HFFc6 (cell line): ENCODE data around the gene NR3C2. TPM values are rescaled to one million over a fixed set of nuclear protein-coding genes. Genes with fewer than 3 reads are reported as not detected.

Experiments used
- DNase-seq: peaks from one replicate; pipeline ENCODE4 v3.0.0-alpha.2; 2018
- H3K27ac Mint-ChIP-seq: 2 replicates; pipeline ENCODE4 v1.8.0; 2020; ENCODE audit warnings: mild to moderate bottlenecking, mixed read lengths
- H3K27me3 Mint-ChIP-seq: 2 replicates; pipeline ENCODE4 v1.8.0; 2021; ENCODE audit warnings: mild to moderate bottlenecking, moderate library complexity, mixed read lengths; ENCODE audit not compliant: insufficient read depth
- H3K36me3 Mint-ChIP-seq: 2 replicates; pipeline ENCODE4 v1.8.0; 2021; ENCODE audit warnings: low read depth, mixed read lengths
- H3K4me1 Mint-ChIP-seq: 2 replicates; pipeline ENCODE4 v1.8.0; 2020; ENCODE audit warnings: low read depth, mixed read lengths
- H3K4me3 Mint-ChIP-seq: 2 replicates; pipeline ENCODE4 v1.8.0; 2020; ENCODE audit warnings: mild to moderate bottlenecking, moderate library complexity, mixed read lengths
- H3K9me3 Mint-ChIP-seq: 2 replicates; pipeline ENCODE4 v1.8.0; 2020; ENCODE audit warnings: mild to moderate bottlenecking, mixed read lengths
- CTCF ChIP-seq: fragments of 200-600 bp; sonication (generic); IDR thresholded peaks from 2 replicates; pipeline ENCODE4 v1.5.0; 2021; ENCODE audit warnings: antibody characterized with exemption, mild to moderate bottlenecking
- total RNA-seq, 6 experiments: library from RNA; stranded (reverse); fragmentation: NEBNext Ultra II Directional; extraction: Animal tissue kit (Norgen Biotek cat#: 25700); gene quantifications; 2 replicates in 1 of 6; 3 replicates in 5 of 6; pipeline ENCODE4 v1.2.3, GENCODE V29; 2021

NR3C2 gene
- total RNA-seq, 6 experiments from 2014 or later: 0.07 to 0.26 (median 0.11) TPM

DNA sequence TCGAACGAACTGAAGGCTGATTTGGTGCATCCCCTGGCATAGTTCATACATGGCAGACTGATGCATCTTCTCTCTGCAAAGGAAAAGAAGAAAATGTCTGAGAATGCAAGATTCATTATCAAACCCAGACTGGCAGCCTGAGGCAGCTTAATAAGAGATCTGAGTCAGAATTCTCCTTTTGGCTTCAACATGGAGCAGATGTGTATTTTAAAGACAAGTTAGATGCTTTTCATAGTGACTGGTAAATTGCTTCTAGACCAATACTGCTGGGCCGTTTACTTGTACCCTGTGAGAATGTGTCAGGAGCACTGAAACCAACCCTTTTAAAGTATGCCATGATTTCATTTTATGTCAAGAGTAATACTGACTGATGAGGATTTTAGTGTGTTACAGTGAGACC lies 322.0 kb downstream of the NR3C2 start:
- no peak for TF ChIP-seq CTCF
- peaks cover 22% of the 10 kb centered on the region for H3K9me3 Mint-ChIP-seq
- DNase-seq: no peak
- H3K27ac Mint-ChIP-seq: no peak overlapping the region
- H3K4me1 Mint-ChIP-seq: no peaks in the 10 kb centered on the region
- H3K4me3 Mint-ChIP-seq: no peak overlapping the region
- 0 out of 2 replicates have a peak, but pooled peaks cover 4% of the 10 kb centered on the region for H3K36me3 Mint-ChIP-seq
- H3K27me3 Mint-ChIP-seq: peaks cover 8% of the 10 kb centered on the region

GRCh38 chr4:148118633-148119032 lies 323.6 kb downstream of the NR3C2 start:
- no peak for DNase-seq
- H3K4me1 Mint-ChIP-seq: no peaks in the 10 kb centered on the region
- no peak for TF ChIP-seq CTCF

GRCh38 chr4:148118179-148118578 lies 324.0 kb downstream of the NR3C2 start:
- no peaks in the 10 kb centered on the region for H3K4me1 Mint-ChIP-seq
- no peak overlapping the region for H3K27ac Mint-ChIP-seq
- peaks cover 5% of the 10 kb centered on the region for H3K27me3 Mint-ChIP-seq
- no peak for DNase-seq
- H3K4me3 Mint-ChIP-seq: no peak overlapping the region
- no peak for TF ChIP-seq CTCF
- no peaks in the 10 kb centered on the region for H3K36me3 Mint-ChIP-seq
- peaks cover 4% of the 10 kb centered on the region for H3K9me3 Mint-ChIP-seq

More at GRCh38 chr4:148118633-148119032, 323.6 kb downstream of the NR3C2 start:
- Mint-ChIP-seq H3K4me3 (no peak overlapping the region), H3K27ac (no peak overlapping the region), H3K9me3 (peaks cover 8% of the 10 kb centered on the region), H3K27me3 (peaks cover 8% of the 10 kb centered on the region), H3K36me3 (0 out of 2 replicates have a peak, but pooled peaks cover 2% of the 10 kb centered on the region)

- TF ChIP-seq CTCF: no peak
- H3K36me3 Mint-ChIP-seq: no peaks in the 10 kb centered on the region
- no peak for DNase-seq
- no peak overlapping the region for H3K27ac Mint-ChIP-seq
- H3K4me1 Mint-ChIP-seq: no peaks in the 10 kb centered on the region; the same call in 1 of the 2 replicates
- no peaks in the 10 kb centered on the region for H3K9me3 Mint-ChIP-seq
- H3K27me3 Mint-ChIP-seq: peaks cover 5% of the 10 kb centered on the region
- H3K4me3 Mint-ChIP-seq: no peak overlapping the region
Observed at GRCh38 chr4:148116969-148117368, 325.2 kb downstream of the NR3C2 start.

GRCh38 chr4:148116264-148116663 lies 325.9 kb downstream of the NR3C2 start:
- no peaks in the 10 kb centered on the region for H3K9me3 Mint-ChIP-seq
- no peak overlapping the region for H3K27ac Mint-ChIP-seq
- H3K27me3 Mint-ChIP-seq: peaks cover 5% of the 10 kb centered on the region
- H3K4me3 Mint-ChIP-seq: no peak overlapping the region
- no peaks in the 10 kb centered on the region; the same call in 1 of the 2 replicates for H3K4me1 Mint-ChIP-seq
- DNase-seq: peak; percentile 23
- H3K36me3 Mint-ChIP-seq: no peaks in the 10 kb centered on the region
- TF ChIP-seq CTCF: no peak

GRCh38 chr4:148114436-148114835 lies 327.8 kb downstream of the NR3C2 start:
- H3K9me3 Mint-ChIP-seq: no peaks in the 10 kb centered on the region
- no peaks in the 10 kb centered on the region for H3K36me3 Mint-ChIP-seq
- DNase-seq: no peak
- no peaks in the 10 kb centered on the region; the same call in 1 of the 2 replicates for H3K4me1 Mint-ChIP-seq
- no peak overlapping the region for H3K27ac Mint-ChIP-seq
- peaks cover 2% of the 10 kb centered on the region for H3K27me3 Mint-ChIP-seq
- H3K4me3 Mint-ChIP-seq: no peak overlapping the region
- TF ChIP-seq CTCF: no peak
